ENCODE results near the gene ANKRD6.

Gene ANKRD6

DNA sequence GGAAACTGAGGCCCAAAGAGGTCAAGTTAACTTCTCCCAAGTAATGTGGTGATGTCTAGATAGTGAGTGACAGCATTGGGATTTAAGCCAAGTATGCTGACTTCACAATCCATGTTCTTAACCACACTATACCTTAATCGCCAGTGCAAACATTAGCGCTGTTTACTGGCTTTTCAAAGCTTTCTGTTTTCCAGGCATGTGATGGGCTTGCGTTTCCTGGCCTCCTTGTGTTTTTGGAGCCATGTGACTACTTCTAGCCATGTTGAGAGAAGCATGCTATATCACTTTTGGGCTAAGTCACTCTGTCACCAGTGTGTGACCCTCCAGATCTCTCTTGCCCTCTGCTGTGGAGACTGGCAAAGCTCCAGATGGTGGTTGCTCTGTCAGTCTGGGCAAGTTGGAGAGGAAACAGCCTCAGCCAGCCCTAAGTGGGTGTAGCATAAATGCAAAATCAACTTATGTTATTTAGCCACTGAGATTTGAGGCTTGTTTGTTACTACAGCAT is 76.9 kb downstream of the ANKRD6 start:
- TF ChIP-seq, protein P1, sequence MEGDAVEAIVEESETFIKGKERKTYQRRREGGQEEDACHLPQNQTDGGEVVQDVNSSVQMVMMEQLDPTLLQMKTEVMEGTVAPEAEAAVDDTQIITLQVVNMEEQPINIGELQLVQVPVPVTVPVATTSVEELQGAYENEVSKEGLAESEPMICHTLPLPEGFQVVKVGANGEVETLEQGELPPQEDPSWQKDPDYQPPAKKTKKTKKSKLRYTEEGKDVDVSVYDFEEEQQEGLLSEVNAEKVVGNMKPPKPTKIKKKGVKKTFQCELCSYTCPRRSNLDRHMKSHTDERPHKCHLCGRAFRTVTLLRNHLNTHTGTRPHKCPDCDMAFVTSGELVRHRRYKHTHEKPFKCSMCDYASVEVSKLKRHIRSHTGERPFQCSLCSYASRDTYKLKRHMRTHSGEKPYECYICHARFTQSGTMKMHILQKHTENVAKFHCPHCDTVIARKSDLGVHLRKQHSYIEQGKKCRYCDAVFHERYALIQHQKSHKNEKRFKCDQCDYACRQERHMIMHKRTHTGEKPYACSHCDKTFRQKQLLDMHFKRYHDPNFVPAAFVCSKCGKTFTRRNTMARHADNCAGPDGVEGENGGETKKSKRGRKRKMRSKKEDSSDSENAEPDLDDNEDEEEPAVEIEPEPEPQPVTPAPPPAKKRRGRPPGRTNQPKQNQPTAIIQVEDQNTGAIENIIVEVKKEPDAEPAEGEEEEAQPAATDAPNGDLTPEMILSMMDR (conservative IDR thresholded peaks at IDR 0.05; ENCODE audit: control insufficient read depth, insufficient read depth, low read depth, low read length): no peak
- DNase-seq (ENCODE audit: low read depth): no peak
- H3K4me3 ChIP-seq (ENCODE audit: control insufficient read depth, low read depth, low read length): no peak overlapping the region

DNA sequence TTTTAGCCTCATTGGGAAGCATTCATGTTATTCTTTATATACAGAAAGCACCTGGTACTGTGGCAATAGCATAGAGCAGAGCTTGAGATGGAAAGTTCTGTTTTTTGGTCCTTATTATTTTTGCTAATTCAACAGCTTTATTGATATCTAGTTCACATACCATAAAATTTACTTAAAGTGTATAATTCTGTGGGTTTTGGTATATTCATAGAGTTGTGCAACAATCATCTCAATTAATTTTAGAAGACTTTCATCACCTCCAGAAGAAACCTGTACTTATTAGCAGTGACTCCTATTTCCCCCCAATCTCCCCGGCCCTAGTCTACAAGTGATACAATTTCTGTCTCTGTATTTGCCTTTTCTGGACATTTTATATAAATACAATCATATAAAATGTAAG is 77.4 kb downstream of the ANKRD6 start:
- TF ChIP-seq, protein P1 (conservative IDR thresholded peaks at IDR 0.05; ENCODE audit: control insufficient read depth, insufficient read depth, low read depth, low read length): no peak
- DNase-seq (ENCODE audit: low read depth): no peak
- H3K4me3 ChIP-seq (ENCODE audit: control insufficient read depth, low read depth, low read length): no peak overlapping the region

DNA sequence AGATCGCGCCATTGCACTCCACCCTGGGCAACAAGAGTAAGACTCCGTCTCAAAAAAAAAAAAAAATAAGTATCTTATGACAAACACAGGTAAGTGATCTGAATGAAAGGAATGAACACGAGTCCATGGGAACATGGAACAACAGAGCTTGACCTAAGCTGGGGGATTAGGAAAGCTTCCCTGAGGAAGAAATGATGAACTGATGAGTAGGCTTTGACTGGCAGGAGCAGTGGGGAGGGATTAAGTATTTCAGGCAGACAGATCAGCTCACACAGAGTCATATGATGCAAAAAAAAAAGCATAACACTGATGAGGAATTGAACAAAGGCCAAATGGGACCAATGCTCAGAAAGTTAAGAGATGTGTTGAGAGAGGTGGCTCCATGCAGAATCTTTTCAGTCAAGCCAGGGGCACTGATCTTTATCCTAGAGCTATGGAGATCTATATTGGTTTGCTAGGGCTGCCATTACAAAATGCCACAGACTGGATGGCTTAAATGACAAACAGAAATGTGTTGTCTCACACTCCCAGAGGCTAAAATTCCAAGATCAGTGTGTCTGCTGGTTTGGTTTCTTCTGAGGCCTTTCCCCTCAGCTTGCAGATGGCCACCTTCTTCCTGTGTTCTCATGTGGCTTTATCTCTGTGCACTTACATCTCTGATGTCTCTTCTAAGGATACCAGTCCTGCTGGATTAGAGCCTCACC is 85.6 kb downstream of the ANKRD6 start:
- TF ChIP-seq, protein P1 (conservative IDR thresholded peaks at IDR 0.05; ENCODE audit: control insufficient read depth, insufficient read depth, low read depth, low read length): no peak
- no peak for DNase-seq (ENCODE audit: low read depth)

DNA sequence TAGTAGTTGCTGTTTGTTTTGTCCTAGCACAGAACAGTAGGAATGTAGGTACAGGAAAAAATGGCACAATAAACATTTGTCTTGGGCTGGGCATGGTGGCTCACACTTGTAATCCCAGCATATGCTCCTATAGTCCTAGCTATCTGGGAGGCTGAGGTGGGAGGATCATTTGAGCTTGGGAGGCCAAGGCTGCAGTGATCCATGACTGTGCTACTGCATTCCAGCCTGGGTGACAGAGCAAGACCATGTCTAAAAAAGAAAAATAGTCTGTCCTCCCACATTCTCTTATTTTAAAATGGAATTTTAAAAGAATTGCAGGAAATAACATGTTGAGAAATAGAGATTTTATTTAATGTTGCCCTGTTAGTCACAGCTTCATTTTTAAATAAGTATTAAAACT is 87.8 kb downstream of the ANKRD6 start:
- no peak overlapping the region for H3K4me3 ChIP-seq (ENCODE audit: control insufficient read depth, low read depth, low read length)
- DNase-seq (ENCODE audit: low read depth): no peak
- TF ChIP-seq, protein P1 (conservative IDR thresholded peaks at IDR 0.05; ENCODE audit: control insufficient read depth, insufficient read depth, low read depth, low read length): no peak

More for the DNA sequence above, 85.6 kb downstream of the ANKRD6 start:
- H3K4me3 ChIP-seq (ENCODE audit: control insufficient read depth, low read depth, low read length): no peak overlapping the region

DNA sequence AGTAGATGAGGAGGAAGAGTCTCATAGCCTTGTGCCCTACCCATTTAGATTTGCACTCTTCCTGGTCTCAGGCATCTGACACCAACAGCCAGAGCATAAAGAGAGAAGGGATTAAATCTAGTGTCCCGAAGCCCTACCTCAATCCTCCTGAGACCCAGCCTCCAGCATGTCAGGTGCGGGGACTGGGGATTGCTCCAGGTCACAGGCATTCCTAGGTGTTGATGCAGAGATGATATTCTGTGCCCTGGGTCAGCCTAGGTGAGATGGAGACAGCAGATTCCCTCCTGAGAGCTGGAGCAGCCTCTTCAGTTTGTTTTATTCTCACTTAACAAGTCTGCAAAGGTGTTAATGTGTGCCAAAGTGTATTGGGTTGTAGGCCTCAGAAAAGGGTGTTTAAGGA is 89.8 kb downstream of the ANKRD6 start:
- H3K4me3 ChIP-seq (ENCODE audit: control insufficient read depth, low read depth, low read length): no peak overlapping the region
- TF ChIP-seq, protein P1 (conservative IDR thresholded peaks at IDR 0.05; ENCODE audit: control insufficient read depth, insufficient read depth, low read depth, low read length): no peak
- DNase-seq (ENCODE audit: low read depth): no peak

DNA sequence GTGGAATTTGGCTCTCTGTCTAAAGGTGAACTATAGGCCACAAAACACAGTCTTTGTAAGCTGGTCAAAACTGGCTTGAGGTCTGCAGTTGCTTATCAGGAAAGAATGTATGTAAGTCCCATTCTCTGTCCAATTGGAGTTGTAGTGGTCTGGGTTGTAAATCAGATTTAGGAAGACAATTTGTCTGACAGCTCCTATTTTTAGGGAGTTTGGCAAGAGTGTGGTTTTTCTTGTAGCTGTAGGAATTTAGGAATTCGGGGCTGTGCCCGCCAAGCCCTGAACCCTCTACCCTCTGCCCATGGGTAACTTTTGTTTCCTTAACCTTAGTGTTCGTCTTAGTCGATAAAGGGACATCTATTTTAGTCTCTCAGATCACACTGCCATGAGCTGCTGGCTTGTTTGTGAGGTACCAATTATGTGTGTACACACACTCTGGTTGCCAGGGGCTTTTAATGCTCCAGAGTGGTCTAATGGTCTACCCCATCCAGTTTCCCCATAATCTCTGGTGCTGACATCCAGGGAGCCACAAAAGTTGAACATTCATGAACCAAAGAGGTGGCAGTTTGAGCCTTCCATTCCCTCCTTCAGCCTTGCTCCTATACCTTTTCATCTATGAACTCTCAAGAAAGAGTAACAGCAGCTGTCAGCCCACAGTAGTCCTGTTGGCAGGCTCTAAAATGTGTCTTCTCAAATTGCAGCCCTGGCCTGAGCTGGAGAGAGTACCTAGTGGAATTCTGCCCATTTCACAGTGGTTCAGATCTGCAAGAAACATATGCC is 93.0 kb downstream of the ANKRD6 start:
- no peak for DNase-seq (ENCODE audit: low read depth)
- TF ChIP-seq, protein P1 (conservative IDR thresholded peaks at IDR 0.05; ENCODE audit: control insufficient read depth, insufficient read depth, low read depth, low read length): no peak

More for the DNA sequence above, 93.0 kb downstream of the ANKRD6 start:
- H3K4me3 ChIP-seq (ENCODE audit: control insufficient read depth, low read depth, low read length): no peak overlapping the region
